ENCODE measurements around the gene DCHS2. TPM values are rescaled to one million over a fixed set of nuclear protein-coding genes. Genes with fewer than 3 reads are reported as not detected.

Gene DCHS2
- total RNA-seq, 2 donors from 2014 or later = 0.13 to 0.24 TPM

GRCh38 chr4:154529728-154530519 is 38.3 kb upstream of the DCHS2 start:
- DNase-seq = no peak
- Mint-ChIP-seq H3K9me3 (no peaks in the 10 kb centered on the region), H3K36me3 (ENCODE audit: low read depth) (no peaks in the 10 kb centered on the region), H3K27ac (no peak overlapping the region), H3K4me3 (no peak overlapping the region), H3K4me1 (no peaks in the 10 kb centered on the region), H3K27me3 (ENCODE audit: insufficient read depth) (no peaks in the 10 kb centered on the region)
- H3K9ac ChIP-seq (ENCODE audit: extremely low read depth, low read length, poor library complexity, severe bottlenecking) = no peak overlapping the region
- TF ChIP-seq CTCF (conservative IDR thresholded peaks at IDR 0.05) = no peak
- H3K27ac ChIP-seq (ENCODE audit: low read depth, low read length) = no peak overlapping the region
- no peaks in the 10 kb centered on the region for H3K27me3 ChIP-seq (ENCODE audit: control insufficient read depth, insufficient read depth, low read length, poor library complexity, severe bottlenecking)
- H3K9me3 ChIP-seq (ENCODE audit: control insufficient read depth, low read length) = no peaks in the 10 kb centered on the region
- H3K4me1 ChIP-seq (ENCODE audit: control insufficient read depth, insufficient read depth, low read length) = no peaks in the 10 kb centered on the region
- no peaks in the 10 kb centered on the region for H3K36me3 ChIP-seq (ENCODE audit: control insufficient read depth, insufficient read depth, low read length)
- H3K4me3 ChIP-seq (ENCODE audit: low read length) = no peak overlapping the region
- WGBS, 2 experiments (ENCODE audit: insufficient coverage in 1 of 2, insufficient read length in 1 of 2) = 92 to 94% methylated on average over 3 to 4 of the region's 4 CpGs

GRCh38 chr4:154528869-154529268 is 37.3 kb upstream of the DCHS2 start:
- Mint-ChIP-seq H3K9me3 (no peaks in the 10 kb centered on the region), H3K4me3 (no peak overlapping the region), H3K36me3 (ENCODE audit: low read depth) (no peaks in the 10 kb centered on the region), H3K27me3 (ENCODE audit: insufficient read depth) (peaks cover 6% of the 10 kb centered on the region), H3K27ac (no peak overlapping the region), H3K4me1 (no peaks in the 10 kb centered on the region)
- 90% methylated on average over 2 of the region's 2 CpGs for WGBS, 2 experiments (ENCODE audit: insufficient coverage in 1 of 2, insufficient read length in 1 of 2)
- H3K27ac ChIP-seq (ENCODE audit: low read depth, low read length) = no peak overlapping the region
- TF ChIP-seq CTCF (conservative IDR thresholded peaks at IDR 0.05) = no peak
- H3K4me3 ChIP-seq (ENCODE audit: low read length) = no peak overlapping the region
- no peaks in the 10 kb centered on the region for H3K9me3 ChIP-seq (ENCODE audit: control insufficient read depth, low read length)
- no peaks in the 10 kb centered on the region for H3K27me3 ChIP-seq (ENCODE audit: control insufficient read depth, insufficient read depth, low read length, poor library complexity, severe bottlenecking)
- no peak for DNase-seq
- no peak overlapping the region for H3K9ac ChIP-seq (ENCODE audit: extremely low read depth, low read length, poor library complexity, severe bottlenecking)
- no peaks in the 10 kb centered on the region for H3K4me1 ChIP-seq (ENCODE audit: control insufficient read depth, insufficient read depth, low read length)
- H3K36me3 ChIP-seq (ENCODE audit: control insufficient read depth, insufficient read depth, low read length) = no peaks in the 10 kb centered on the region

GRCh38 chr4:154527308-154527707 is 35.7 kb upstream of the DCHS2 start:
- Histone ChIP-seq H3K36me3 (ENCODE audit: control insufficient read depth, insufficient read depth, low read length) (no peaks in the 10 kb centered on the region), H3K9me3 (ENCODE audit: control insufficient read depth, low read length) (no peaks in the 10 kb centered on the region), H3K4me3 (ENCODE audit: low read length) (no peak overlapping the region), H3K4me1 (ENCODE audit: control insufficient read depth, insufficient read depth, low read length) (no peaks in the 10 kb centered on the region), H3K27me3 (ENCODE audit: control insufficient read depth, insufficient read depth, low read length, poor library complexity, severe bottlenecking) (no peaks in the 10 kb centered on the region), H3K27ac (ENCODE audit: low read depth, low read length) (no peak overlapping the region), H3K9ac (ENCODE audit: extremely low read depth, low read length, poor library complexity, severe bottlenecking) (no peak overlapping the region)
- Mint-ChIP-seq H3K27ac (no peak overlapping the region), H3K27me3 (ENCODE audit: insufficient read depth) (peaks cover 11% of the 10 kb centered on the region), H3K36me3 (ENCODE audit: low read depth) (no peaks in the 10 kb centered on the region), H3K4me3 (no peak overlapping the region), H3K4me1 (no peaks in the 10 kb centered on the region), H3K9me3 (no peaks in the 10 kb centered on the region)
- whole genome bisulfite sequencing, 2 experiments (ENCODE audit: insufficient coverage in 1 of 2, insufficient read length in 1 of 2) = 85 to 90% methylated on average over 2 to 4 of the region's 4 CpGs
- no peak for DNase-seq
- no peak for TF ChIP-seq CTCF (conservative IDR thresholded peaks at IDR 0.05)
